HG03159 (cell line): ENCODE results near the gene TBCK.

Source experiments
- ATAC-seq: cut with Tn5 transposase; IDR thresholded peaks from one replicate; pipeline ENCODE4 v1.9.1; 2021; ENCODE audit warnings: mild to moderate bottlenecking, moderate library complexity; ENCODE audit not compliant: unreplicated experiment

TBCK gene

DNA sequence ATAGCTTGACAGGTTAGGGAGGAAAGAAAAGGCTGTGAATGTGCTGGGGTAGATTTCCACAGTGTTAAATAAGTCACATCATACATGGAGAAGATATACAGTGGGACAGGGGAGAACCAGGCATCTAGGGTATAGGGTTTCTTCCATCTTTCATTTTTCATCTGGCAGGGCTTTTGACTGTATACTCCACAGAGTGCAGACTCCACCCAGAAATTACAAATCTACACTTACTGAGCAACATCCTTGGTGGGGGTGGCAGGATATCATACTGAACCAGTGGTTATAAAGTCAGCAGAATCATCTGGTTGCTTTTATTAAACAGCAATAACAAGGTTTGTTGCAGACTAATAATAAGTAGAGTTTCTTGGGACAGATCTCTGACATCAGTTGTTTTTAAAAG, 266.5 kb downstream of the TBCK start:
- no peak for ATAC-seq

DNA sequence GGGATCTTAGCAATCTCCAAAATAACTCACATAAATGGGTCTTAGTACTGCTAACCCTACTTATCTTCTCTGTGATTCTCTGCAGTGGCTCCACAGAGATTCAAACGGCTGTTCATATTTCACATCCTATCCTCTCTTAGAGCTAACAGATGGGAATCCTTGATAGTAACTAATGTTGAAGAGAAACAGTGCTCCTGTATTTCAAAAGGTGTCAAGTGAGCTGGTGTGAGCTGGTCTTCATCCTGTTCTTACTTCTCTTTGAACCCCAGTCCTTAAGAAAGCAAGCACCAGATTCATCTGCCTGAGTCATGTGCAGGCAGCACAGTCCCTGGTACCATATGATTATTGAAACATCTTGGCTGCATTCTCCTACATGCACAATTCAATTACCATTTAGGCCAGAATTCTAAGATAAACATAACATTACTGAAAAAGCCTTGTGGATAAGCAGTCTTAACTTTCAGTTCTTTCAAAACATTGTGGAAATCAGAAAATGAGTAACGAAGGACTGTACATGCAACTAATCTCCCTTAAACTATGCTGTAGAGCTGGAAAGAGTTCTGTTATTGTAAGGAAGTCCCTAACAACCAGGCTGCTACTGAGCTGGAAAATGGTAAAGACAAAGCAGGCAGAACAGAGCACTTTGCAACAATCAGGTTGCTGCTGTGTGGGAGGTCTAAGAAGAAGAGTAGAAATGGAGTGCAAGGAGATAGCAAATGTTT, 267.6 kb downstream of the TBCK start:
- ATAC-seq, result no peak

DNA sequence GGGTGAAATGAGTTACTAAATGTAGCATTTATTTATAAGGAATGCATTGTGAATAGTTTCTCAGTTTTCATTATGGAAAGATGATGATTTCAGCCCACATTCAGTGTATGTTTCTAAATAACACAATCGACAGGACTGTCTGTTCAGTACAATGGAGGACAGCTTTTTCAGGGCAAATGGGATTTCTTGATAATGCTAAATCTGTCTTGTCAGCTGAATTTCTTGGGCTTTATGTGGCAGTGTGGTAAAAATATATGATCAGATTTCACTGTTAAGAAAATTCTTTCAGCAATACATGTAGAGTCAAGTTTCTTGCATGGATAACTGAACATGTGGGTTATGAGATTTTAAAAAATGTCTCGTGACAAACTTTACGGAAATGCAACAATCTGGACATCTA, 269.9 kb downstream of the TBCK start:
- no peak for ATAC-seq

DNA sequence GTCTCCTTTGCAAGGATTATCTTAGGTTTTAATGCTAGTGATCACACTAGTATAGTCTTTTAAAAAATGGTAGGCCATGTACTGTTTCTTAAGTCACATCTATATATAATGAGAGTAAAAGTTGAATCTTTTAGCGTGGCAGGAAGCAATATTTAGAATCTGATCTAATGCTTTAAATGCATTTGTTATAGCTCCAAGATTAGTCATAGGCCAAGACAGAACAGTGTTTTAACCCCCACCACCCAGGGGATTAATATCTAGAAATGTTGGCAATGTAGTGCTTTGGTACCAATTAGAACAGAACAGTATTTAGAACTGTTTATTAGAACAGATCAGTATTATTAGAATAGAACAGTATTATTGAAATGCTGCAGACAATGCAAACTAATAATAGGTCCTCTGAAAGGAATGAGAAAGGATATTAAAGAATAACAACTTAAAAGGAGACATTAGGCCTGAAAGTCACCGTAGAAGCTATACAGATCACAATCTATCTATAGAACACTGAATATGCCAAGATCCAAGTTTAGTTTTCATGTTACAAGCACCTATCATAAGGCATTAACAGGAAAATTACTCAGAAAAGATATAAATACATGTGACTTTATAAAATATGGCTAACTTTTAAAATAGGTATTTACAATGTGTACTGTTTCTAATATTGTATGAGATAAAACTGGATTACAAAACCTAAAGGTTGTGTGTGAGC, 274.6 kb downstream of the TBCK start:
- ATAC-seq, result no peak

DNA sequence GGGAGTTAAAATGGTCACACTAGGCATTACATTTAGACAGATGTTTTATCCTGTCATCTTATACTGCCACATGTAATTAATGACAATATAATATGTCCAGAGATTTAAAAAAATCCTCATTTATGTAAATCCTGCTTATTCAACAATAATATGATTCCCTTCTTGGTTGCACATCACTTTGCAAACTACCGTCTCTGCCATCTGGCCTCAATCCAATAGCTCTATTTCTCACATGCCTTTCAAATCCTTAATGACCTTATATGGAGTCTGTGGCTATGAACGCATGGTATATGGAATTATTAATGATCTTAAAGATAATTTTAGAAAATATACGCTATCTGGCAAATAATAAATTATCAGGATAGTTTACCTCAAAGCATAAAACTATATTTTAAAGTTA, 276.2 kb downstream of the TBCK start:
- ATAC-seq, result no peak

DNA sequence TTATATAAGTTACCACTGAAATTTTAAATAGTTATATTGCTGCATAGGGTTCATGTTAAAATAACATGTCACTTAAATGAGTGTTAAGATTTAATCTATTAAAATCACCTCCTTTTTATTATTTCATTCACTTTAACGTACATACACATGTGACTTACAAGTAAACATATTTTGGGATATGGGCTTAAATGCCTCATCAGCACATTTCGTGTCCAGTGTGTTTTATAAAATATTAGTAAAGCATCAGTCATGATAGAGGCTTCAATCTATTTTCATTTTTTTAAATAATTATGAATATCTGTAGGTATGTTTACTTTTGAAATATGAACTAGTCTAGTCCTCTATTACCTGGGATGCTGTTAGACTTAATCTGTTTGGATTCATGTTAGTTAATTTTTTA, 277.1 kb downstream of the TBCK start:
- ATAC-seq, result no peak

DNA sequence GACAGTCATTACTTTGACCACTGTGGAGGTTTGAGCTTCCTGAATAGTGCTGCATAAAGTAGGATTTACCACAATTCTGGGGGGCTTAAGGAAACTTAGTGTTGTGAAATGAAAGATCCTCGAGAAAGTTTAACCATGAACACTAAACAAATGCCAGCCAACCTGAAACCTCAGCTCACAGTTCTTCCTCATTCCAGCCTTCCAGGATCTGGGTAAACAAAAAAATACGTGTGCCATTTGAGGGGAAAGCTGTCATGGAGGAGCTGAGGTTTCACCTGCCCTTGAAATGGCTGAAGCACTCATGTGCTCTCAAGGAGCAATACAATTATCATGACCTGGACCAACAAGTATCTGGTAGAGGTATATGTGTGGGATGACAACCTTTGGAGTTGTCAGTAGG, 278.0 kb downstream of the TBCK start:
- no peak for ATAC-seq

DNA sequence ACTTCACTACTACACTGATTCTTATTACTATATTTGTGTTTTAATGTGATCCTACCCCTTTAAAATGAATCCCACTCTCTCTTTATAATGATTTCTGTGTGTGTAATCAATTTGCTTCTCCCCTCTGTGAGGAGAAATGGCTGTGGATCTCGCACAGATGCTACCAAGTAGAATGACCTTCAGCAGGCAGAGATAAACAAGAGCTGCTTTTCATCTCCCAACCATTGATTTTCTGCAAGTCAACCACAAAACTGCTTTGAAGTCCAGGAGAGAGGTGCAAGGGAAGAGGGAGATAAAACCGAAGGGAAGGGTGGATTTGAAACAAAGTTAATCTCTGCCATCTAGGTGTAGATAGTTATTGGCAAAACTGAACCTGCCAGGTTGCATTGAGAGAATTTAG, 279.2 kb downstream of the TBCK start:
- ATAC-seq, result no peak

DNA sequence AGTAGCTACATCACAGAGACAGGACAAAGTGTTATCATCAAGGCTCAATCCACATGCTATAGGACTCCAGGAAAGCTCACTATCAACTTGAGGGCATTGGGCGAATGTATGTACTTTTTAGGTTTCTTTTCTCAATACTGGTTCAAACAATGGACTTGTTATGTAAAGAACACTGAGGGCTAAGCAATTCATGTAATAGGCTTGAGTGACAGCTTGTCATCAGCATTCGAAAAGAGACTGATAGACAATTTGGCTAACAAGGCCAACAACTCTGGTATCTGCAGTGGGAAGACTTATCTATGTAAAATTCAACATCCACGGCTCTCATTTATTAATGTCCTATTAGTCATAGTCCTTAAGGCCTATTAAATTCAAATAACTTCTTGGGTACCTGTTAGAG, 279.7 kb downstream of the TBCK start:
- ATAC-seq, result no peak

DNA sequence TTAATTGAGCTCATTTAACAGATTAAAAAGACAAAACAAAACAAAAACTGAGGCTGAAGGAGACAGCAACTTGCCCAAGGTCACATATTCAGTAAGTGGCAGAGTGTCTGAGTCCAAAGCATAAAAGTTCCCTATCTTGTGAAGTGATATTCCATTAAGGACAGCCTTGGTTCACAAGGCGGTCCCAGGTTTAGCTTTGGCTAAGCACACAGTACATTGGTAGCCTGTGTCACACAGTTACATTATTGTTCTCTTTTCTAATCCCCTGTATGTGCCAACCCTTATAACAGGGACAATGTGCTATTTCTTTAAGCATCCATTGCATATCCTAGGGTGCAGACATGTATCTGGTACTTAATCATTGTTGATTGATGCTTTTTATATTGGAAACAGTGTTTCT, 280.8 kb downstream of the TBCK start:
- ATAC-seq, result no peak

DNA sequence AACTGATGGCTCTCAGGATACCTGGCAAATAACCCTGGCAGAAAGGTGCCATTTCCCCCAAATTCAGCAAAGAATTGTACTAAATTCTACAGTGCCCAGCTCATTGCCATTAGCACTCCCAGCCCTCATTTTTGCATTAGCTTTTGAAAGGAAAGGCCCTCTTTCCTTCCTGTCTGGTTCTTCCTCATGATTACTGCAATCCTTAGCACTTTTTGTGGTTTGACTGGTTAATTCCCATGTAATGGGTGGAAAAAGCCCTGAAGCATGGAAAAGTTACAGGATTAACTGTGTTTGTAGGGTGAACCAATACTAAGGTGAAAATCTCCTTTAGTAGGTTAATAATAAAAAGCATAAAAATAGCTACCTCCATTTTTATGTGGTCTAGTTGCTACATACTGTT, 281.3 kb downstream of the TBCK start:
- no peak for ATAC-seq

DNA sequence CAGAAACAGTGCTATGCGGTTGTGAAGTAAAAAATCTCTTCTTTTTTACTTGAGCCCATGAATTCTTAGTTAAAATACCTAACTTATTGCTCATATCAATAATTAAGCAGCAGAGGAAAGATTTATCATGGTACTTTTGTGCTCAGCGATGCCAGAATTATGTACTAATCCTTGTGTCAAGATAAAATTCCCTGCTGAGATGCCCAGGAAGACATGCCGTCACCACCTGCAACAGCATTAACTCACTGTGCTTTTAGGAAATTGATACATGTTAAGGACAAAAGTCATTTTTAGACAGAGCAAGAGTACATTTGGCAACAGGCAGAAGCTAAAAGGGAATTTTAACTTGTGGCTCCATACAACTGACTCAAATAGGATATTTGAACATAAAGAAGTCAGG, 281.8 kb downstream of the TBCK start:
- ATAC-seq, result no peak

DNA sequence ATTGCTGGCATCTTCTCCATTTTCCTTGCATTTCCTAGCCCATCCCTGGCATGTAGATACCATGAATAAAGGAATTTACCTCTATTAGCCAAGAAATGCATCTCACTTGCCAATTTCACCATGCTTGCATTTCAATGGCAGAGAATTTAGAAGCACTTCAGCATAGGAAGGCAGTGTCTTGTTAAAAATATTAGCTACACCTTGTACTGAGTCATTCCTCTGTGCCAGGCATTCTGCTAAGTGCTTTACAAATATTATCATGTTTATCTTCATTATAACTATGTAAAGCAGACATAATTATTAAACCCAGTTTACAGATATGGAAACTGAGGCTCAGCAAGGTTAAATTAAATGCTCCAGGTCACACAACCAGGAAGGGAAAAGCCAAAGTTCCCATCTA, 282.5 kb downstream of the TBCK start:
- ATAC-seq, result no peak

DNA sequence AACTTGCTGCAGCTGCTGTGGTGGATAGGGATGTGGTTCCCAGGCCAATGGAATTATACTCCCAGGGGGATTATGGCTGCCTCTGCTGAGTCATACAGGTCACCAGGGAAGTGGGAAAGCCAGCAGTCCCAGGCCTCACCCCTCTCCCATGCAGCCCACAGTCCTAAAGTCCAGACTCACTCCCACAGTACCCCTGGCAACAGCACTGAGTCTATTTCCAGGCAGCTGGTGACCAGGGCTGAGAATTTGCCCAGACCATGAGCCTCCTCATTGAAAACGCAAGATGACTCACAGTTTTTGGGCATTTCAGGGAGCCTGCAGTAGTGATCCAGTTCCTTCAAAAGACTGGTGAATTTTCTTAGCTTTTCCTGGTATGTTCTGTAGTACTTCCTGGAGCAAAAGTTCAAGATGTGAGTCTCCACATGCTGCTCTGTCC, 283.1 kb downstream of the TBCK start:
- no peak for ATAC-seq

DNA sequence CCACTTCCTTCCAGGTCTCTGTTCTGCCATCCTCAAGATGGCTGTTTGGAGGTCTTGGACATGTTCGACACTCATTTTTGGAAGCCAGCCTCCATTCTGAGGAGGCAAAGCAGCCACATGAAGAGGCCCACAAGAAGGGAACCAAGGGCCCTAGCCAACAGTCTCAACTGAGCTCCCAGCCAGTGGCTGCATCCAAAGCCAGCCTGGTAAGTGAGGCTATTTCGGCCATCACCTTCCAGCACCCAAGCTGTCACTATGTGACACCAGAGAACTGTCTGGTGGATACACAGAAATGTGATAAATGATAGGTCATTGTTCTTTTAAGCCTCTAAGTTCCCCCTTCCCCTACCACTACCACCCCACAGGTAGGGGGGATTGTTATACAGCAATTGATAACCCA, 293.6 kb downstream of the TBCK start:
- no peak for ATAC-seq

DNA sequence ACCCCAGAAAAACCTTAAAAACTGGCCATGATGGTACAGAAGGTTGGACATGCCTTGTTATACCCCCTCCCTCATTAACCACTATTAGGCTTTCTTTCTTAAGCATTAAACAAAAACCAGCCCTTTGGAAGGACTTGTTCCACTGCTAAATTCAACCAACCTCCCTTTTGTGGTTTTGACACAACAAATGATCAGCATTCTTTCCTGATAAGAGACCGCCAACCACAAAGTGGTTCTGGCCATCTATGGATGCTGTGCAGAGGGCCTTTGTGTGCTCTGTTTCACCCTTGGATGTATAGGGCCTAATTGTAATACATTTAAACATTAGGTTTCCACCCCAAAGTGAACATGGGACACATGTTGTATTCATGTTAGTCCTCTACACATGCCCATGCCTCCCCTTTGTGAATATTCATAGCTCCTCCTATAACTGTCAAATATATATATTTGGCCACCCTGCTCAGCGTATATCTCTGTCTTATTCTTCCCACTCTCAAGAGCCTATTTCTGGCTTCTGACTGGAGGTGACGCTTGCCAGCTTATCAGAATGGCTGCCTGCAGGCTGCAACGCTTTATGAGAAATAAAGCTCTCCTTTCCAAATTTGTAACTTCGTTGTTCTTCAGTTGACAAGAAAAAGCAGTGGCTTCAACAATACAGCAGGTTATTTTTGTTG, 294.1 kb downstream of the TBCK start:
- ATAC-seq, result no peak

DNA sequence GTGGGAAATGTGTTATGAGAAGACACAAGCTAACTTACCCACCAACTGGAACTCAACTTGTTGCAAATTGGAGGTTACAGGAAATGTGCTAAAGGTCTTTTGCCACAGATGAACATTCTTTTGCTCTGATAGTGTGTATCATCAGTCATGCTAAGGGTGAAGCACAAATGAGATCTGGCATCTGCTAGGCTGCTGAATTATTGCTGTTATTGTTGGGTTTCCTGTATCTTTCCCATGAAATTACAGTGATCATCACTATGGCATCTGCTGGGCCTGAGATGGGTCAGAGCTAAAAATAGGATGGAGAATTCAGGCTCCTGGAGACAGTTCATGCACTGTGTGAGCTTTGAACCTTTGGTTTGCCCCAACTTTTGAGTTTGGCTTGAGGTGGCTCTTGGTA, 296.2 kb downstream of the TBCK start:
- ATAC-seq, result no peak

DNA sequence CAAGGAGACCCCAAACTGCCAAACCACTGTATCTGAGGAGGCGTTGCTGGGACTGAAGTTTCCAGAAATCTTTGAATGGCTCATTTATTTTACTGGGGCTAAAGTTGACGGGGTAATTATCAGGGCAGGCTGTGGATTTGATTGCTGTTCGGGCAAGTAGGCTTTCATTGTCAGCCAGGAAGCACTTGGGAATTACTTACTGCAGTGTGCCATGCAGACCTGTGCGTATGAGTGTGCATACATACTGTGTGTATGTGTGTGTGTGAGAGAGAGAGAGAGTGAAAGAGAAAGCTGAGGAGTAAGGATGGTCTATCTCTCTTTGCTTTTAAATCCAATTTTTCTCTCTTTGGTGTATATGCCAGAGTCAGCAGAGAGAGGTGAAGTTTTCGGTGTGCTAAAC, 298.0 kb downstream of the TBCK start:
- ATAC-seq, result no peak

DNA sequence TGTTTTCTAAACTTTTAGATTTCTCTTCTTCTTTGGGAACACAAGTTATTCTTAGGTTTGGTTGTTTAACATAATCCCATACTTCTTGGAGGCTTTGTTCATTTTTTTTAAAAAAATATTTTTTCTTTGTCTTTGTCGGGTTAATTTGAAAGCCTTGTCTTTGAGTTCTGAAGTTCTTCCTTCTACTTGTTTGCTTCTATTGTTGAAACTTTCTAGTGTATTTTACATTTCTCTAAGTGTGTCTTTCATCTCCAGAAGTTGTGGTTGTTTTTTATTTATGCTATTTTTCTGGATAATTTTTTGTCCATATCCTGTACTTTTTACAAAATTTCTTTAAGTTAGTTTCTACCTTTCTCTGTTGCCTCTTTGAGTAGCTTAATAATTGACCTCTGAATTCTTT, 304.6 kb downstream of the TBCK start:
- no peak for ATAC-seq

DNA sequence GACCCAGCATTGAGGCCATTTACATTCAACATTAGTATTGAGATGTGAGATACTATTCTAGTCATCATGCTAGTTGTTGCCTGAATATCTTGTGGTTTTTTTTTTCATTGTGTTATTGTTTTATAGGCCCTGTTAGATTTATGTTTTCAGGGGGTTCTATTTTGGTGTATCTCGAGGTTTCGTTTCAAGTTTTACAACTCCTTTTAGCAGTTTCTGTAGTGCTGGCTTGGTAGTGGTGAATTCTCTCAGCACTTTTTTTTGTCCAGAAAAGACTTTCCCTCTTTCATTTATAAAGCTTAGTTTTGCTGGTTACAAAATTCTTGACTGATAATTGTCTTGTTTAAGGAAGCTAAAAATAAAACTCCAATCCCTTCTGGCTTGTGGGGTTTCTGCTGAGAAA, 305.2 kb downstream of the TBCK start:
- ATAC-seq, result no peak

DNA sequence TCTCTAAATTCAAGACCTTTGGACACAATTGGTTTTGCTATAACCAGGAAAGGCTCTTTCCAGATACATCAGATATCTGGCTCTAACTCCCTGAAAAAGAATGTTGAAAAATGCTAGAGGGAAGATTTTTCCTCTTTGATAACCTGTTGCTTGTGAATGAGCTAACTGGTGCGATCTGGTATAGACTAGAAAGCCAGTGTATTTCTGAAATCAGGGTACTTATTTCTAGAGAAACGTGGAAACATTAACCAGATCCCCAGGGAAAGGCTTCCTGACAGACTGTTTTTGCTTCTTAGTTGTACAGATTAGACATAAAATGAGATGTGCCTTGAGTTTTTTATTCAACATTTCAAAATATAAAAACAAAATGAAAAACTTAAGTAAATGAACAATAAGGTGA, 313.0 kb downstream of the TBCK start:
- no peak for ATAC-seq
